ENCODE results near the gene CC2D2A. TPM values are rescaled to one million over a fixed set of nuclear protein-coding genes. Genes with fewer than 3 reads are reported as not detected.

Gene CC2D2A
- total and polyA plus RNA-seq, 9 of the 15 experiments (the other 6 are each of a cell fraction or from before 2014, with no cell fraction given), result 0.36 to 2.5 (median 1.6) TPM

- TF ChIP-seq ATF2 (CRISPR knock-in tag; IDR thresholded peaks at IDR 0.05) (no peak), SMAD2 (IDR thresholded peaks at IDR 0.05; ENCODE audit: low read depth, low read length) (no peak), CXXC5 (CRISPR knock-in tag; IDR thresholded peaks at IDR 0.05) (peak; percentile 31), TEAD4 (IDR thresholded peaks at IDR 0.05; ENCODE audit: low read length) (peak; percentile 10; the same call in 1 of the 2 replicates), TEAD4 (CRISPR knock-in tag; IDR thresholded peaks at IDR 0.05; ENCODE audit: borderline replicate concordance) (no peak), RAD21 (CRISPR knock-in tag; conservative IDR thresholded peaks at IDR 0.05 in 1 of 2, IDR thresholded peaks at IDR 0.05 in 1 of 2) (no peak), PBX2 (CRISPR knock-in tag; IDR thresholded peaks at IDR 0.05; ENCODE audit: low read depth) (no peak), PBX2 (tag; conservative IDR thresholded peaks at IDR 0.05; ENCODE audit: low read depth) (peak; percentile 53), TCF3 (CRISPR knock-in tag; IDR thresholded peaks at IDR 0.05) (no peak), ZFP30 (CRISPR knock-in tag; IDR thresholded peaks at IDR 0.05; ENCODE audit: borderline replicate concordance) (no peak), NFE2 (IDR thresholded peaks at IDR 0.05; ENCODE audit: low read depth) (peak; percentile 83), HOMEZ (CRISPR knock-in tag; IDR thresholded peaks at IDR 0.05) (no peak), EP300 (IDR thresholded peaks at IDR 0.05; ENCODE audit: low read length) (no peak), SREBF1 (IDR thresholded peaks at IDR 0.05; ENCODE audit: borderline replicate concordance, low read depth, low read length) (no peak), DPF2 (IDR thresholded peaks at IDR 0.05) (peak; percentile 57), ZZZ3 (IDR thresholded peaks at IDR 0.05) (no peak), ARID1B (IDR thresholded peaks at IDR 0.05) (peak; percentile 52), BRD9 (IDR thresholded peaks at IDR 0.05; ENCODE audit: low read depth, partially characterized antibody) (no peak), TBL1XR1 (IDR thresholded peaks at IDR 0.05; ENCODE audit: low read length in 2 of 2) (no peak)
These were observed 64.1 kb downstream of the CC2D2A start (continued) for GRCh38 chr4:15533817-15534216.

Measured in K562 (cell line).